ENCODE measurements around the gene ACOXL. TPM values are rescaled to one million over a fixed set of nuclear protein-coding genes. Genes with fewer than 3 reads are reported as not detected.

The ACOXL gene
- total and polyA plus RNA-seq, 2 of the 8 experiments (the other 6 are each of a cell fraction or from before 2014, with no cell fraction given): 11.4 to 20.6 TPM

DNA sequence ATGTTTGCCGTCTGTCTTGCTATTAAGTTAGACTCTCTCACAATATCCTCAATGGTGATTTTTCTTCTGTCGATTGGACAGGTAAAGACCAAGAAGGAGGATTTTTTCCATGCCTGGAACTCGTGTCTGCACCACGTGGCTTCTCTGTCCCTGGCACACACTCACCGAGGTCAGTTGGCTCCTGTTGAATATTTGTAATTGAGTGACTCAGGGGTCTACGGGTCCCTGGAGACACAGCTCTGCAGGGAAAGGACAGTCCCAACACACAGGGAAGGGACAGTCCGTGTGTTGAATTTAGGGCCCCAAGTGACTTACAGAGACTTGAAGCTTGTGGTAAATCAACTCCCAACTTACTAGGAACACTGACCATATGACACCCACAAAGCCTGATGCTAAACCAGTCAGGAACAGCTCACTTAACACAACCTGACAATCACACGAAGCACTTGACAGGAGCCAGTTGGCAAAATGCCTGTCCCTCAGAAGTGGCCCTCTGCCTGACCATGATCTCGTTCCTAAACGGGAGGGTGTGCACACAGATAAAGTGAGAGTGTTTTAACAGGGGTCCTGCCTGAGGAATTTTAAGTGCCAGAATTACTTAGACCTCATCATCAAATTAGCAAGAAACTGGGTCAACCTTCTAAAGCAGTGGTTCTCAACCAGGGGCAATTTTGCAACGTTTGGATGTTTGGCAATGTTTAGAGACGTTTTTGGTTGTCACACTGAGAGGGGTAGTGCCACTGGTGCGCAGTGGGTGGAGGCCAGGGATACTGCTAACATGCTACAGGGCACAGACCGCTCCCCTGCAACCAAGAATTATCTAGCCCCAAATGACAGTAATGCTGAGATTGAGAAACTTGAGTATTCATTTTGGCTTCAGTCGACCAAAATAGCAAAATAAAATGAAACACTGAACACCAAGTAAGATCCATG is 299.4 kb downstream of the ACOXL start:
- Histone ChIP-seq H3K18ac (ENCODE audit: extremely low read depth, low read length) (no peak overlapping the region), H3K9ac (replicated peaks in 1 of 4; ENCODE audit: extremely low read depth in 1 of 4, low read depth in 3 of 4, low read length in 3 of 4) (no peak overlapping the region), H3K27me3 (replicated peaks in 1 of 4; ENCODE audit: control insufficient read depth in 3 of 4, extremely low read depth in 1 of 4, insufficient read depth in 3 of 4, low read length in 3 of 4) (peaks cover 0 to 3% (median 0%) of the 10 kb centered on the region in 4 experiments; a peak in 1 of 7 replicates), H3K79me2 (ENCODE audit: control insufficient read depth in 1 of 2, insufficient read depth in 2 of 2, low read length in 2 of 2) (no peaks in the 10 kb centered on the region), H3K56ac (replicated peaks; ENCODE audit: insufficient read length, low read depth, low read length) (no peak overlapping the region), H3K9me3 (ENCODE audit: insufficient read depth in 2 of 2, low read depth in 1 of 2, low read length in 1 of 2) (no peaks in the 10 kb centered on the region), H2BK20ac (ENCODE audit: low read length) (no peak overlapping the region), H3K4me1 (replicated peaks in 1 of 4; ENCODE audit: control insufficient read depth in 3 of 4, insufficient read depth in 4 of 4, low read length in 3 of 4) (peaks cover 0 to 8% (median 4%) of the 10 kb centered on the region in 4 experiments; a peak in 4 of 7 replicates), H2BK15ac (ENCODE audit: low read length) (no peak overlapping the region), H2BK12ac (ENCODE audit: low read depth, low read length) (no peak overlapping the region), H3K4me3 (ENCODE audit: extremely low read depth in 1 of 4, insufficient read depth in 2 of 4, low read depth in 3 of 4, low read length in 4 of 4) (no peak overlapping the region), H4K91ac (replicated peaks; ENCODE audit: insufficient read length, low read length) (no peak overlapping the region), H4K8ac (ENCODE audit: extremely low read depth, insufficient read depth, low read length) (no peak overlapping the region; the same call in 1 of the 2 replicates), H2BK120ac (replicated peaks; ENCODE audit: low read depth, low read length) (no peak overlapping the region), H3K4me2 (ENCODE audit: insufficient read depth in 1 of 2, low read depth in 2 of 2, low read length in 2 of 2) (no peak overlapping the region), H4K20me1 (replicated peaks in 1 of 2; ENCODE audit: control insufficient read depth in 1 of 2, insufficient read depth in 2 of 2, low read length in 2 of 2) (no peaks in the 10 kb centered on the region), H2BK5ac (ENCODE audit: low read depth, low read length) (no peak overlapping the region), H3K23ac (ENCODE audit: insufficient read length) (no peak overlapping the region), H2AK5ac (ENCODE audit: low read depth, low read length) (no peak overlapping the region), H3K14ac (ENCODE audit: insufficient read length) (no peak overlapping the region), H3K4ac (replicated peaks; ENCODE audit: insufficient read length, low read depth, low read length) (no peak overlapping the region), H3K79me1 (ENCODE audit: low read depth, low read length) (no peaks in the 10 kb centered on the region), H3K36me3 (ENCODE audit: control insufficient read depth in 2 of 4, insufficient read depth in 4 of 4, low read length in 3 of 4) (peaks cover 0 to 7% (median 0%) of the 10 kb centered on the region in 4 experiments; a peak in 4 of 8 replicates), H4K5ac (ENCODE audit: insufficient read length, low read depth, low read length) (no peak overlapping the region), H3K27ac (ENCODE audit: low read depth, low read length) (no peak overlapping the region), H2AFZ (ENCODE audit: low read length) (no peak overlapping the region), H3K23me2 (ENCODE audit: low read depth, low read length) (no peaks in the 10 kb centered on the region)
- DNase-seq (ENCODE audit: low read depth in 1 of 2, low spot score in 2 of 2) (peak in 1 of 2 experiments; percentile 28), FAIRE-seq (no peak)
- CTCF ChIA-PET (ENCODE audit: partially characterized antibody): interaction anchor here (0.6 to 1.2 kb wide), 3 partner anchors 165 to 670 kb away, joined by 3 to 4 read pairs (median 3); no protein-coding TSS in a partner anchor
- 84% methylated on average over 15 of the region's 15 CpGs; no CpG with 5 or more reads in 1 of the 2 experiments for WGBS, 2 experiments (ENCODE audit: extremely low coverage in 1 of 2, insufficient coverage in 1 of 2, insufficient read length in 1 of 2, insufficient replicate concordance in 2 of 2, low coverage in 1 of 2, low lambda C conversion rate in 2 of 2, missing lambda C conversion rate in 1 of 2)
- POLR2A ChIA-PET (ENCODE audit: partially characterized antibody): no interaction called here
- TF ChIP-seq CHD2 (IDR thresholded peaks at IDR 0.05; ENCODE audit: low read length) (no peak), SP4 (IDR thresholded peaks at IDR 0.05; ENCODE audit: low read length) (no peak), KDM5A (IDR thresholded peaks at IDR 0.05; ENCODE audit: low read length) (no peak), PHF8 (conservative IDR thresholded peaks at IDR 0.05; ENCODE audit: low read depth, low read length) (no peak), CBX5 (IDR thresholded peaks at IDR 0.05; ENCODE audit: low read depth, low read length) (no peak), SUZ12 (IDR thresholded peaks at IDR 0.05; ENCODE audit: low read length) (no peak), SP1 (IDR thresholded peaks at IDR 0.05; ENCODE audit: low read depth, low read length) (no peak), HDAC6 (IDR thresholded peaks at IDR 0.05; ENCODE audit: low read depth, low read length) (no peak), BACH1 (IDR thresholded peaks at IDR 0.05; ENCODE audit: low read length) (no peak), TCF12 (IDR thresholded peaks at IDR 0.05; ENCODE audit: low read depth, low read length) (no peak)
- TF ChIP-seq, protein P1, sequence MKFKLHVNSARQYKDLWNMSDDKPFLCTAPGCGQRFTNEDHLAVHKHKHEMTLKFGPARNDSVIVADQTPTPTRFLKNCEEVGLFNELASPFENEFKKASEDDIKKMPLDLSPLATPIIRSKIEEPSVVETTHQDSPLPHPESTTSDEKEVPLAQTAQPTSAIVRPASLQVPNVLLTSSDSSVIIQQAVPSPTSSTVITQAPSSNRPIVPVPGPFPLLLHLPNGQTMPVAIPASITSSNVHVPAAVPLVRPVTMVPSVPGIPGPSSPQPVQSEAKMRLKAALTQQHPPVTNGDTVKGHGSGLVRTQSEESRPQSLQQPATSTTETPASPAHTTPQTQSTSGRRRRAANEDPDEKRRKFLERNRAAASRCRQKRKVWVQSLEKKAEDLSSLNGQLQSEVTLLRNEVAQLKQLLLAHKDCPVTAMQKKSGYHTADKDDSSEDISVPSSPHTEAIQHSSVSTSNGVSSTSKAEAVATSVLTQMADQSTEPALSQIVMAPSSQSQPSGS (IDR thresholded peaks at IDR 0.05; ENCODE audit: low read length): no peak
